ENCODE measurements around the gene KCNF1. TPM values are rescaled to one million over a fixed set of nuclear protein-coding genes. Genes with fewer than 3 reads are reported as not detected.
A peak's percentile ranks its signal among the peaks of the same experiment; 100 is the strongest.

The KCNF1 gene
- total RNA-seq, 1 donor, result not detected

DNA sequence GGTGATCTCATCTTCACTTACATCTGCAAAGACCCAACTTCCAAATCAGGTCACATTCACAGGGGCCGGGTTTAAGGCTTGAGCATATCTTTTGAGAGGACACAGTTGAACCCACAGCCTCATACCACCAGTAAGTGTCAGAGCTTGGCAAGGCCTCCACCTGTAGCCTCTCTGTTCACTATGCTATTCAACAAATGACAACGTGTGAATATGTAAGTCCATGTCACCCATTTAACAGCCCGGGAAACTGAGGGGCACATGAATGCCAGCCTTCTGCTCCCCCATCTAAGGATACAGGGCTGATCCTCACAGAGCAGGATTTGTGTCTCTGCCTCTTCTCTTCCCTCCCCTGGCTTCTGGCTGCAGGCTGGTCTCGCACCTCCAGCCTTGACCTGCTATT is 3.5 kb upstream of the KCNF1 start:
- TF ChIP-seq, protein P1, sequence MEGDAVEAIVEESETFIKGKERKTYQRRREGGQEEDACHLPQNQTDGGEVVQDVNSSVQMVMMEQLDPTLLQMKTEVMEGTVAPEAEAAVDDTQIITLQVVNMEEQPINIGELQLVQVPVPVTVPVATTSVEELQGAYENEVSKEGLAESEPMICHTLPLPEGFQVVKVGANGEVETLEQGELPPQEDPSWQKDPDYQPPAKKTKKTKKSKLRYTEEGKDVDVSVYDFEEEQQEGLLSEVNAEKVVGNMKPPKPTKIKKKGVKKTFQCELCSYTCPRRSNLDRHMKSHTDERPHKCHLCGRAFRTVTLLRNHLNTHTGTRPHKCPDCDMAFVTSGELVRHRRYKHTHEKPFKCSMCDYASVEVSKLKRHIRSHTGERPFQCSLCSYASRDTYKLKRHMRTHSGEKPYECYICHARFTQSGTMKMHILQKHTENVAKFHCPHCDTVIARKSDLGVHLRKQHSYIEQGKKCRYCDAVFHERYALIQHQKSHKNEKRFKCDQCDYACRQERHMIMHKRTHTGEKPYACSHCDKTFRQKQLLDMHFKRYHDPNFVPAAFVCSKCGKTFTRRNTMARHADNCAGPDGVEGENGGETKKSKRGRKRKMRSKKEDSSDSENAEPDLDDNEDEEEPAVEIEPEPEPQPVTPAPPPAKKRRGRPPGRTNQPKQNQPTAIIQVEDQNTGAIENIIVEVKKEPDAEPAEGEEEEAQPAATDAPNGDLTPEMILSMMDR (IDR thresholded peaks at IDR 0.05; ENCODE audit: insufficient read depth, low read depth, low read length), result no peak
- no peak for DNase-seq (ENCODE audit: low read depth)

DNA sequence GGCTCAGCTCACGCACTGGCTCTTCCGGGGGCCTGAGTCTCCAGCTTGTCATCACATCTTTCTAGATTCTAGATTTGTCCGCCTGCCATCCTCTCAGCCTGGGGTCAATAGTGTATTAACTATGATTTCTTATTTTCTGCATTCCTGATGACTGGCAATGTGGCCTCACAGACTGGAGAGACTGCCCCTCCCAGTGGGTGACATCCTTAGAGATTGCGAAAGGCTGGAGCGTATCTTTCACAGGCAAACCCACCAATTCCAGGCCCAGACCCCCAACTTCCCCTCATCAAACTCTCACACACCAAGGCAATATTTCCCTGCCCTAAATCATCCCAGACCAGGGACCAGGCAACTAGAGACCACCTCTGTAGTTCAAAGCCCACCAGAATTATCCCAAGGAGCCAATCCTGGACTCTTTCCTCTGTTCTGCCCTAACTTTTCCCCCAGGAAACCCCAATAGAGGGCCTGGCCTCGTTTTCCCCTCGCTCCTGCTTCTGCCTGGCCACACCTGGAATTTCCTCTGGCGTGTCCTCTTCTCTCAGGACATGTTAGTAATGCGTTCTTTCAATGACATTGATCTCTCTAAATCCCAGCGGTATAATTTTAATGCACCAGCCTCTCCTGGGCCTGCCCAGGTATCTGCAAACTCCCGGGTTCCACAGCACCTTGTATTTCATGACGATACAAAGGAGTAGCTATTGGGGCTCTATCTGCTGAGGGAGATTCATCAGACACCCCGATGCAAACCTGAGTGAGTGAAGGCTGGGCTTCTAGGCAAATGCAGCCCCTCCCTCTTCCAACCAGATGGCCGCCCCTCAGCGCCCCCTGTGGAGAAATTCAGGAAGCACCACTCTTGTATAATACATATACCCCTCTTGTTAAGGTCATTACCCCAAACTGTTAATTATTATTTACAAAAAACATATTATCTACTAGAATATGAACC is 2.4 kb upstream of the KCNF1 start:
- H3K4me3 ChIP-seq (ENCODE audit: low read depth, low read length), result no peak overlapping the region
- TF ChIP-seq, protein P1 (IDR thresholded peaks at IDR 0.05; ENCODE audit: insufficient read depth, low read depth, low read length), result peak; percentile 47
- no peak for DNase-seq (ENCODE audit: low read depth)

More for the DNA sequence above, 3.5 kb upstream of the KCNF1 start:
- H3K4me3 ChIP-seq (ENCODE audit: low read depth, low read length), result no peak overlapping the region

GRCh38 chr2:10909996-10910341 is 1.8 kb upstream of the KCNF1 start:
- no peak for DNase-seq (ENCODE audit: low read depth)
- TF ChIP-seq, protein P1 (IDR thresholded peaks at IDR 0.05; ENCODE audit: insufficient read depth, low read depth, low read length), result no peak
- no peak overlapping the region for H3K4me3 ChIP-seq (ENCODE audit: low read depth, low read length)

DNA sequence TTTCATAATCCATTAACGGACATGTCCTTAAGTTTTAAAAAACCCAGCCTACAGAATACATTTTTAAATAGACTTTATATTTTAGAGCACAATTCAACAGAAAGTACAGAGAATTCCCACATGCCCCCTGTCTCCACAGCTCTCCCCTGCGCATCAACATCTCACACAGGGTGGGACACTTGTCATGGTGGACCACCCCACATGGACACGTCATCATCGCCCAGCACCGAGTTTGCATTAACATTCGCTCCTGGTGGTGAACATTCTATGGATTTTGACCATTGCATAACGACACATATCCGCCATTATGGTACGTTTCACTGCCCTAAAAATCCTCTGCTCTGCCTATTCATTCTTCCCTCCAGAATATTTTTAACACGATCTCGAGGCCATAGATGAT is 1.1 kb upstream of the KCNF1 start:
- no peak overlapping the region for H3K4me3 ChIP-seq (ENCODE audit: low read depth, low read length)
- TF ChIP-seq, protein P1 (IDR thresholded peaks at IDR 0.05; ENCODE audit: insufficient read depth, low read depth, low read length), result no peak
- no peak for DNase-seq (ENCODE audit: low read depth)

DNA sequence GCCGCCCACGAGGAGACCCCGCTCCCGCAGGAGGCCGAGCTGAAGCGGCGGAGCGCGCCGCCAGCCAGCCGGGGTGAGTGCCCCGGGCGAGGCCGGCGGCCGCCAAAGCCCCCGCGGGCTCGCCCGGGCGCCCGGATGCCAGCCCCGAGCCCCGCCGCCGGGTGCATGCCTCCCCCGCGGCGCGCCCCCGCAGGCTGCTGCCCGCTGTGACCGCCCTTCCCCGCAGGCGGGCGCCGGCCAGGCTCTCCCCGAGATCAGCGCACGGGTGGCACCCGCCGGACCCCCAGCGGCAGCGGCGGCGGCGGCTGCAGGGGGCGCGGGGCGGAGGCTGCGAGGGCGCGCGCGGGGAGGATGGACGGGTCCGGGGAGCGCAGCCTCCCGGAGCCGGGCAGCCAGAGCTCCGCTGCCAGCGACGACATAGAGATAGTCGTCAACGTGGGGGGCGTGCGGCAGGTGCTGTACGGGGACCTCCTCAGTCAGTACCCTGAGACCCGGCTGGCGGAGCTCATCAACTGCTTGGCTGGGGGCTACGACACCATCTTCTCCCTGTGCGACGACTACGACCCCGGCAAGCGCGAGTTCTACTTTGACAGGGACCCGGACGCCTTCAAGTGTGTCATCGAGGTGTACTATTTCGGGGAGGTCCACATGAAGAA is 470 bp downstream of the KCNF1 start:
- peak overlapping the region; percentile 18 for H3K4me3 ChIP-seq (ENCODE audit: low read depth, low read length)
- DNase-seq (ENCODE audit: low read depth), result no peak
- TF ChIP-seq, protein P1 (IDR thresholded peaks at IDR 0.05; ENCODE audit: insufficient read depth, low read depth, low read length), result no peak

DNA sequence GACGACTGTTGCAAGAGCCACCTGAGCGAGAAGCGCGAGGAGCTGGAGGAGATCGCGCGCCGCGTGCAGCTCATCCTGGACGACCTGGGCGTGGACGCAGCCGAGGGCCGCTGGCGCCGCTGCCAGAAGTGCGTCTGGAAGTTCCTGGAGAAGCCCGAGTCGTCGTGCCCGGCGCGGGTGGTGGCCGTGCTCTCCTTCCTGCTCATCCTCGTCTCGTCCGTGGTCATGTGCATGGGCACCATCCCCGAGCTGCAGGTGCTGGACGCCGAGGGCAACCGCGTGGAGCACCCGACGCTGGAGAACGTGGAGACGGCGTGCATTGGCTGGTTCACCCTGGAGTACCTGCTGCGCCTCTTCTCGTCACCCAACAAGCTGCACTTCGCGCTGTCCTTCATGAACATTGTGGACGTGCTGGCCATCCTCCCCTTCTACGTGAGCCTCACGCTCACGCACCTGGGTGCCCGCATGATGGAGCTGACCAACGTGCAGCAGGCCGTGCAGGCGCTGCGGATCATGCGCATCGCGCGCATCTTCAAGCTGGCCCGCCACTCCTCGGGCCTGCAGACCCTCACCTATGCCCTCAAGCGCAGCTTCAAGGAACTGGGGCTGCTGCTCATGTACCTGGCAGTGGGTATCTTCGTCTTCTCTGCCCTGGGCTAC is 1.2 kb downstream of the KCNF1 start:
- DNase-seq (ENCODE audit: low read depth), result no peak
- TF ChIP-seq, protein P1 (IDR thresholded peaks at IDR 0.05; ENCODE audit: insufficient read depth, low read depth, low read length), result no peak
- H3K4me3 ChIP-seq (ENCODE audit: low read depth, low read length), result no peak overlapping the region

All from fibroblast of villous mesenchyme (primary cell).